Measurements from ENCODE around the gene ZMAT3. TPM values are rescaled to one million over a fixed set of nuclear protein-coding genes. Genes with fewer than 3 reads are reported as not detected.

ZMAT3 gene
- total and polyA plus RNA-seq, 2 of the 8 experiments (the other 6 are each of a cell fraction or from before 2014, with no cell fraction given), result 5.0 to 9.2 TPM

DNA sequence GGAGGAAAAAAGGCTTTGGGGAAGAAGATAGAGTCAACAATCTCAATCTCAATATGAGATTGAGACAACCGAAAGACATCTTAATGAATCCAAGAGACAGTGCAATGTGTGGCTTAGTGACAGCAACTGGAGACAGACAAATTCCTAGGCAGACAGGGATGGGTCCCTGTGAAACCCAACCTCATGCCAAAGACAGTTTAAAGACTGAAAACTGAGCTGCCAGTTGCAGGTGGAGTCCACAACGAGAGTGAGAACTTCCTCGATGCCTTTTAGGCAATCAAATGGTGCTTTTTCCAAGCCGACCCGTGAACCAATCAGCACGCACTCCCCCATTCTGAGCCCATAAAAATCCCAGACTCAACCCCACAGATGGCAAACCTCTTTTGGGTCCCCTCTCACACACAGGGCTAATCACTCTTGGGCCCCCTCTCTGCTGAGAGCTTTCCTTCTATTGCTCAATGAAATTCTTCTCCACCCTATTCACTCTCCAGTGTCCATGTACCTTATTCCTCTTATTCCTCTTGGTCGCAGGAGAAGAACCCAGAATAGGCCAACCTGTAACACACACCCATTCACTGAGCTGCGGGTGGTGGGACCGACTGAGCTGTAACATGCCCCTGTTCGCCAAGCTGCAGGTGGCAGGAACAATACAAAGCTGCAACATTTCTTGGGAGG, 34.8 kb downstream of the ZMAT3 start:
- H3K23ac ChIP-seq (ENCODE audit: insufficient read length), result no peak overlapping the region
- H3K79me1 ChIP-seq (ENCODE audit: low read depth, low read length), result no peaks in the 10 kb centered on the region; the same call in 1 of the 2 replicates
- H3K9me3 ChIP-seq (ENCODE audit: insufficient read depth in 2 of 2, low read depth in 1 of 2, low read length in 1 of 2), result peaks cover 0 to 10% of the 10 kb centered on the region in 2 experiments; a peak in 1 of 4 replicates
- H2BK20ac ChIP-seq (ENCODE audit: low read length), result no peak overlapping the region
- H3K27ac ChIP-seq (ENCODE audit: low read depth, low read length), result no peak overlapping the region
- no peak overlapping the region for H3K56ac ChIP-seq (replicated peaks; ENCODE audit: insufficient read length, low read depth, low read length)
- no peak overlapping the region for H4K5ac ChIP-seq (ENCODE audit: insufficient read length, low read depth, low read length)
- H4K91ac ChIP-seq (replicated peaks; ENCODE audit: insufficient read length, low read length), result no peak overlapping the region
- H3K4me2 ChIP-seq (ENCODE audit: insufficient read depth in 1 of 2, low read depth in 2 of 2, low read length in 2 of 2), result no peak overlapping the region
- no peak overlapping the region for H4K8ac ChIP-seq (ENCODE audit: extremely low read depth, insufficient read depth, low read length)
- no peak for TF ChIP-seq SAP30 (IDR thresholded peaks at IDR 0.05; ENCODE audit: insufficient read depth, insufficient replicate concordance, low read length)
- TF ChIP-seq SP4 (IDR thresholded peaks at IDR 0.05; ENCODE audit: low read length), result no peak
- no peak for TF ChIP-seq POLR2AphosphoS5 (IDR thresholded peaks at IDR 0.05; ENCODE audit: low read depth, low read length)
- no peak for TF ChIP-seq BRCA1 (IDR thresholded peaks at IDR 0.05; ENCODE audit: low read depth, low read length)
- no peak for TF ChIP-seq NRF1 (IDR thresholded peaks at IDR 0.05; ENCODE audit: low read depth, low read length)
- no peak for TF ChIP-seq TAF7 (optimal IDR thresholded peaks at IDR 0.05; ENCODE audit: borderline replicate concordance, low read depth, low read length)
- TF ChIP-seq ASH2L (IDR thresholded peaks at IDR 0.05; ENCODE audit: low read length), result no peak
- no peak overlapping the region for H3K4me3 ChIP-seq (ENCODE audit: extremely low read depth in 1 of 4, insufficient read depth in 2 of 4, low read depth in 3 of 4, low read length in 4 of 4)
- DNase-seq (ENCODE audit: low read depth in 1 of 2, low spot score in 2 of 2) (no peak), FAIRE-seq (no peak)
- no peak overlapping the region for H2BK120ac ChIP-seq (replicated peaks; ENCODE audit: low read depth, low read length)
- no peak overlapping the region for H2AFZ ChIP-seq (ENCODE audit: low read length)
- H2BK12ac ChIP-seq (ENCODE audit: low read depth, low read length), result no peak overlapping the region
- no peak overlapping the region for H3K9ac ChIP-seq (replicated peaks in 1 of 4; ENCODE audit: extremely low read depth in 1 of 4, low read depth in 3 of 4, low read length in 3 of 4)
- H3K4me1 ChIP-seq (replicated peaks in 1 of 4; ENCODE audit: control insufficient read depth in 3 of 4, insufficient read depth in 4 of 4, low read length in 3 of 4), result peaks cover 0 to 6% (median 0%) of the 10 kb centered on the region in 4 experiments; a peak in 2 of 7 replicates
- H2BK5ac ChIP-seq (ENCODE audit: low read depth, low read length), result no peak overlapping the region
- H3K27me3 ChIP-seq (replicated peaks in 1 of 4; ENCODE audit: control insufficient read depth in 3 of 4, extremely low read depth in 1 of 4, insufficient read depth in 3 of 4, low read length in 3 of 4), result no peaks in the 10 kb centered on the region
- 93% methylated on average over 10 of the region's 10 CpGs; no CpG with 5 or more reads in 1 of the 2 experiments for WGBS, 2 experiments (ENCODE audit: extremely low coverage in 1 of 2, insufficient coverage in 1 of 2, insufficient read length in 1 of 2, insufficient replicate concordance in 2 of 2, low coverage in 1 of 2, low lambda C conversion rate in 2 of 2, missing lambda C conversion rate in 1 of 2)
- no peaks in the 10 kb centered on the region; a peak in 1 of 8 replicates for H3K36me3 ChIP-seq (ENCODE audit: control insufficient read depth in 2 of 4, insufficient read depth in 4 of 4, low read length in 3 of 4)
- H2BK15ac ChIP-seq (ENCODE audit: low read length), result no peak overlapping the region
- no peak overlapping the region for H3K4ac ChIP-seq (replicated peaks; ENCODE audit: insufficient read length, low read depth, low read length)
- POLR2A ChIA-PET (ENCODE audit: partially characterized antibody), result interaction anchor here (0.6 to 1.6 kb wide), 3 partner anchors 9 to 137 kb away, joined by 3 to 4 read pairs (median 3); no protein-coding TSS in a partner anchor
- no peak overlapping the region for H3K18ac ChIP-seq (ENCODE audit: extremely low read depth, low read length)
- no peaks in the 10 kb centered on the region for H3K23me2 ChIP-seq (ENCODE audit: low read depth, low read length)
- no peak overlapping the region for H3K14ac ChIP-seq (ENCODE audit: insufficient read length)
- no peaks in the 10 kb centered on the region for H4K20me1 ChIP-seq (replicated peaks in 1 of 2; ENCODE audit: control insufficient read depth in 1 of 2, insufficient read depth in 2 of 2, low read length in 2 of 2)
- H3K79me2 ChIP-seq (ENCODE audit: control insufficient read depth in 1 of 2, insufficient read depth in 2 of 2, low read length in 2 of 2), result no peaks in the 10 kb centered on the region; a peak in 1 of 4 replicates
- CTCF ChIA-PET (ENCODE audit: partially characterized antibody), result interaction anchor here (0.5 to 1.0 kb wide), 2 partner anchors 285 to 314 kb away, joined by 3 to 4 read pairs; no protein-coding TSS in a partner anchor
- no peak overlapping the region for H2AK5ac ChIP-seq (ENCODE audit: low read depth, low read length)
